Measurements from ENCODE around the gene ARHGAP40.

The ARHGAP40 gene

DNA sequence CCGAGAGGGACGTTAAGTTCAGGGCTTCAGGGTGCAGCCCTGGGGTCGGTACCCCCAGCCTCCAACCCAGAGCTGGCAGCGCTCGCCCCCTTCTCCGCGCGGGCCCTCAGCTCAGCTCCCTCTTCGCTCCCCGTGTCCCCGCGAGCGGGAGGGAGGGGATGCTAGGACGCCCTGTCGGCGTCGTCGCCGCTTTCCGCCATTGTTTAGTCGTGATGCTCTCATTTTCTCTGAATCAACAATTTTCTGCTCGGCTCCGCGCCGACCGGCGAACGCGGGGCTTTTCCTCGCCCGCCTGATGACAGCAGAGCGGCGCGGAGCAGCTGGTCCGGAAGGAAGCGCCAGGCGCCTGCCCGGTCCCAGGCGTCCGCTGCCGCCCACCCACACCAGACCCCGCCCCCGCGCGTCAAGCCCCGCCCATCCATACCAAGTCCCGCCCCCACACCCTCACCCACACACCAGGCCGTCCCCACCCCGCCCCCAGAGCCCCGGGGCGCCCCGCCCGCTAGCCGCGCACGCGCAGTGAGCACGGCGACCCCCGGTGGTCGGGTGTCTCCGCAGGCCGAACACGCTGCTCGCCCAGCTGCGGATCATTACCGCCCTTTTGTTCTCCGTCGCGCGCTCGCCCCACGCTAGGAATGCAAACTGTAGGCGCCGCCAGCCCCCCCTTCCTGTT, 72.6 kb downstream of the ARHGAP40 start:
- peak overlapping the region; percentile 68 for H3K4me3 ChIP-seq (ENCODE audit: low read depth, low read length)
- no peaks in the 10 kb centered on the region for H3K36me3 ChIP-seq (ENCODE audit: control insufficient read depth, insufficient read depth, low read length)
- peaks cover 8% of the 10 kb centered on the region for H3K4me1 ChIP-seq (ENCODE audit: control insufficient read depth, insufficient read depth, low read length)
- H3K9me3 ChIP-seq (ENCODE audit: control insufficient read depth, insufficient read depth, low read length) = no peaks in the 10 kb centered on the region
- peak overlapping the region; percentile 48 for H3K9ac ChIP-seq (ENCODE audit: low read depth, low read length)
- peaks cover 73% of the 10 kb centered on the region for H3K27me3 ChIP-seq (ENCODE audit: control insufficient read depth, insufficient read depth, low read length)

DNA sequence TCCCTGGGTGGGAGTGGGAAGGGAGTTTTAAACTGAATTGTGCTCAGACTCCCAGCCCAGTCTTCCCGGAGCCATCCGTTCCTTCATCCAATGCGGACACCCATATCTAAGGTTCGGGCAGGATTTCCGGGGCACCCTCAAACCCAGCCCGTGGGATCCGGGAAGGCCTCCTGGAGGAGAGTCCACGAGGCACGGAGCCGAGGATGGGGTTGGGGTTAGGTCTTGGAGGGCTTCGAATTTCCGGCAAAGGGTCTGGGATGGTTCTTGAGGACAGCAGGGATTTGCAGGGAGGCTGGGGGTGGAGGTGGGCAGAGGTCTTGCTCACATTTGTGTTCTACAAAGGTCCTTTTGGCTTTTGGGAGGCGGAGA, 73.1 kb downstream of the ARHGAP40 start:
- peaks cover 73% of the 10 kb centered on the region for H3K27me3 ChIP-seq (ENCODE audit: control insufficient read depth, insufficient read depth, low read length)
- H3K4me1 ChIP-seq (ENCODE audit: control insufficient read depth, insufficient read depth, low read length) = peaks cover 8% of the 10 kb centered on the region
- no peaks in the 10 kb centered on the region for H3K36me3 ChIP-seq (ENCODE audit: control insufficient read depth, insufficient read depth, low read length)
- H3K9ac ChIP-seq (ENCODE audit: low read depth, low read length) = peak overlapping the region; percentile 48
- H3K9me3 ChIP-seq (ENCODE audit: control insufficient read depth, insufficient read depth, low read length) = no peaks in the 10 kb centered on the region
- peak overlapping the region; percentile 51 for H3K4me3 ChIP-seq (ENCODE audit: low read depth, low read length)

DNA sequence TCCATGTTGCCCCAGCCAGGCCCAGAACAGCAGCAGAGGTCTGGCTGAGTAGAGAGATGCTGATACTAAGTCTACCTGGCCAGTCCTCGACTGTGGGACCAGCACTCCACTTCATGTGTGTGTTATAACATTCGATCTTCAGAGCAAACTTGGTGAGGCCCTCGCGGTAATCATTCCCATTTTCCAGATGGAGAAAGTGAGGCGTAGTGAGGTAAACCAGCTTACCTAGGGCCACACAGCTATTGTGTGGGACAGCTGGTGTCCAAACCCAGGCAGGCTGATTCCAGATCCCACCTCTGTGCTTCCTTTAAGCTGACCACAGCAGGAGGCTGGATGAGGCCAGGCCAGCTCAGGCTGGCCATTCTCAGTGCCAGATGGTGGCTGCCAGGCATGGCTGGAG, 75.0 kb downstream of the ARHGAP40 start:
- Histone ChIP-seq H3K36me3 (ENCODE audit: control insufficient read depth, insufficient read depth, low read length) (no peaks in the 10 kb centered on the region), H3K9me3 (ENCODE audit: control insufficient read depth, insufficient read depth, low read length) (no peaks in the 10 kb centered on the region), H3K4me1 (ENCODE audit: control insufficient read depth, insufficient read depth, low read length) (peaks cover under 1% of the 10 kb centered on the region), H3K9ac (ENCODE audit: low read depth, low read length) (no peak overlapping the region), H3K27me3 (ENCODE audit: control insufficient read depth, insufficient read depth, low read length) (peaks cover 70% of the 10 kb centered on the region), H3K4me3 (ENCODE audit: low read depth, low read length) (no peak overlapping the region)

DNA sequence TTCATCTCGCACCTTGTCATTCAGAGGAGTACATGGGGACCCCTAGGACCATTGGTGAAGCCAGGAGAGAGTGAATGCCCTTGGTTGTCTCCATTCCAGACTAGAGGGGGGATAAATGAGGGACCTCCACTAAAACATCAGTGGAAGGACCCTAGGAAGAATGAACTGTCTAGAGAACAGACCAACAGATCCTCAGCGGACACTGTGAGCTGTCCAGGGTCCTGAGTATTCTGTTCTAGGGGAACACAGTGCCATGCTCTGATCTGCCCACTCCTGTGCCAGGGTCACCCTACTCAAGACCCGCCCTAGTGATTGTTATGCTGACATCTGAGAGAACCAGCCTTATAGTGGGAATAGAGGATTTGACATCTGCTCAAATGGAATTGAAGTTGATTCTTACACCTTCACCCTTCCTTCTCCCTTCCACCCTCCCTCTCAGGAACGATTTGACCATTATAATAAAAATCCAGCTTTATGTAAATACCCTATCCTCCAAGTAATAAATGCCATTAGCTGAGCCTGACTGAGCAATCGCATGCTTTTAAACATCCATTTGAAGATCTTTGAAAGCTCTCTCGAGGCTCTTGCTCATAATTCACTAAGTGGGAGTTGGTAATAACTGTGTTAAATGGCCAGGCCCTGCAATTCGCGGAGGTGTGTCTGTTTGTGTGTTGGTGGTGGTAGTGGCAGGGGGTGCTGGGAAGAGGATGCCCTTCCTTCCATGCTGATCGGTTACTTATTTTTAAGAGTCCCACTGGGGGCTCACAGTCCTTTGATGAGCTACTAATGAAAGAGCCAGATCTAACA, 79.1 kb downstream of the ARHGAP40 start:
- no peak overlapping the region for H3K4me3 ChIP-seq (ENCODE audit: low read depth, low read length)
- H3K27me3 ChIP-seq (ENCODE audit: control insufficient read depth, insufficient read depth, low read length) = peaks cover 55% of the 10 kb centered on the region
- no peaks in the 10 kb centered on the region for H3K36me3 ChIP-seq (ENCODE audit: control insufficient read depth, insufficient read depth, low read length)
- no peaks in the 10 kb centered on the region for H3K9me3 ChIP-seq (ENCODE audit: control insufficient read depth, insufficient read depth, low read length)
- no peak overlapping the region for H3K9ac ChIP-seq (ENCODE audit: low read depth, low read length)
- H3K4me1 ChIP-seq (ENCODE audit: control insufficient read depth, insufficient read depth, low read length) = no peaks in the 10 kb centered on the region

DNA sequence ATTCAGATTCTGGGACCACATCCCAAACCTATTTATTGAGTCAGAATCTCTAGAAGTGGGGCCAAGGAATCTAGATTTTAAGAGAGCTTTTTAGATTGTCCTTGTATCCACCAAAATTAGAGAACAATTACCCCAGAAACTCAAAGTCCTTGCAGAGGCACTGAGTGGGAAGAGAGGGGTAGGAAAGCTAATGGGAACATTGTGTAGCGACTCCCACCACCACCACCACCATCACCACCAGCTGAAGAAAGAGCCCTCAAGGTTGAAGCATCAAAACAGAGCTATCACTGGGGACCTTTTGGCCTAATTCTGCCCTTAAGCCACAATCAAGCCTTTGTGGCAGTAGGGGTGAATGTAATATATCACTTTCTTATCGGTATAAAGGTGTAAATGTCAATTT, 83.7 kb downstream of the ARHGAP40 start:
- no peak overlapping the region for H3K4me3 ChIP-seq (ENCODE audit: low read depth, low read length)
- H3K36me3 ChIP-seq (ENCODE audit: control insufficient read depth, insufficient read depth, low read length) = no peaks in the 10 kb centered on the region
- no peaks in the 10 kb centered on the region for H3K9me3 ChIP-seq (ENCODE audit: control insufficient read depth, insufficient read depth, low read length)
- H3K9ac ChIP-seq (ENCODE audit: low read depth, low read length) = no peak overlapping the region
- peaks cover 38% of the 10 kb centered on the region for H3K27me3 ChIP-seq (ENCODE audit: control insufficient read depth, insufficient read depth, low read length)
- no peaks in the 10 kb centered on the region for H3K4me1 ChIP-seq (ENCODE audit: control insufficient read depth, insufficient read depth, low read length)

DNA sequence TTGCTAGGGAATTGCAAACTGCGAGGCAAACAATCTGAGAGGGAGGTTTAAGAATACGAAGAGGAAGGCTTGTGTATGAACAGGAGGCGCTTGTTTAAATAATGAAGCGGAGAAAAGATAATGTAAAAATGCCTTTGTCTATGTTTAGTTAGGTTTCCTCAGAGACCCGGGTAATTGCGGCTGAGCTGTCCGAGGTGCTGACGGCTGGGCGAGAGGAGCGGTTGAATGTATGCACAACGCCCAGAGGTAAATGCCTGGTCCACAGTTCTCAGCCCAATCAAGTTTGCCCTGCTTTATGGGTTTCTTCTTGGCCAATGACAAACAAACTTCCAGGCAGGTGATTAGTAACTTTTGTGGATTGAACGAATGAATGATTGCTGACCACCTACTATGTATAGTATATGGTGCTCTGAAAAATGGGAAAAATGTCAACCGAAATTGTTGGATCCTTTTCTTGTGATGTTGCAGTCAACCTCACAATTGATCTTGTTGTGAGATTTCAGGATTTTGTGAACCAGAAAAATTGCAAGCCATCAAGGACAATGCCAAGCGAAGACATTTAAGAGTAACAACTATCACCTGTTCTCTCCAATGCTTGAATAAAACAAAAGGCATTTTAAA, 84.4 kb downstream of the ARHGAP40 start:
- Histone ChIP-seq H3K27me3 (ENCODE audit: control insufficient read depth, insufficient read depth, low read length) (peaks cover 38% of the 10 kb centered on the region), H3K4me1 (ENCODE audit: control insufficient read depth, insufficient read depth, low read length) (no peaks in the 10 kb centered on the region), H3K4me3 (ENCODE audit: low read depth, low read length) (no peak overlapping the region), H3K9me3 (ENCODE audit: control insufficient read depth, insufficient read depth, low read length) (no peaks in the 10 kb centered on the region), H3K9ac (ENCODE audit: low read depth, low read length) (no peak overlapping the region), H3K36me3 (ENCODE audit: control insufficient read depth, insufficient read depth, low read length) (no peaks in the 10 kb centered on the region)

GRCh38 chr20:38692436-38693411, 91.1 kb downstream of the ARHGAP40 start:
- no peaks in the 10 kb centered on the region for H3K36me3 ChIP-seq (ENCODE audit: control insufficient read depth, insufficient read depth, low read length)
- no peak overlapping the region for H3K4me3 ChIP-seq (ENCODE audit: low read depth, low read length)
- H3K4me1 ChIP-seq (ENCODE audit: control insufficient read depth, insufficient read depth, low read length) = peaks cover 2% of the 10 kb centered on the region
- H3K9me3 ChIP-seq (ENCODE audit: control insufficient read depth, insufficient read depth, low read length) = no peaks in the 10 kb centered on the region
- H3K27me3 ChIP-seq (ENCODE audit: control insufficient read depth, insufficient read depth, low read length) = peaks cover 19% of the 10 kb centered on the region
- H3K9ac ChIP-seq (ENCODE audit: low read depth, low read length) = no peak overlapping the region

DNA sequence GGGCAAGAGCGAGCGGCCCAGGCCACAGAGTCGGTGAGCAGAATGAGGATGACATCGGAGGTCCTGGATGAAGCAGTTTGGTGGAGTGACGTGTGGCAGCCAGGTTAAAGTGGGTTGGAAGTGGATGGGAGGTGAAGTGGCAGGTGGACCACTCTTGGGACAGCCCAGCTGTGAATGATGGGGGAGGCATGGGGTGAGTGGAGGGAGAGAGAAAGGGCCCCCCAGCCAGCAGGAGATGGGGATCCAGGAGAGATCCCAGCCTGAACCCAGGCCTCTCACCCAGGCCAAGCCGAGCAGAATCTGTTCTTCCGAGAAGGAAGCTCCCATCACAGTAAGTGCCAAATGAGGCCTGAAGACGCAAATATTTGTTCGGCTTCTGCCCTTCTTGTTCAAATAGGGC, 95.7 kb downstream of the ARHGAP40 start:
- peaks cover 11% of the 10 kb centered on the region for H3K27me3 ChIP-seq (ENCODE audit: control insufficient read depth, insufficient read depth, low read length)
- H3K4me1 ChIP-seq (ENCODE audit: control insufficient read depth, insufficient read depth, low read length) = peaks cover 2% of the 10 kb centered on the region
- H3K36me3 ChIP-seq (ENCODE audit: control insufficient read depth, insufficient read depth, low read length) = no peaks in the 10 kb centered on the region
- no peaks in the 10 kb centered on the region for H3K9me3 ChIP-seq (ENCODE audit: control insufficient read depth, insufficient read depth, low read length)
- H3K4me3 ChIP-seq (ENCODE audit: low read depth, low read length) = no peak overlapping the region
- no peak overlapping the region for H3K9ac ChIP-seq (ENCODE audit: low read depth, low read length)

DNA sequence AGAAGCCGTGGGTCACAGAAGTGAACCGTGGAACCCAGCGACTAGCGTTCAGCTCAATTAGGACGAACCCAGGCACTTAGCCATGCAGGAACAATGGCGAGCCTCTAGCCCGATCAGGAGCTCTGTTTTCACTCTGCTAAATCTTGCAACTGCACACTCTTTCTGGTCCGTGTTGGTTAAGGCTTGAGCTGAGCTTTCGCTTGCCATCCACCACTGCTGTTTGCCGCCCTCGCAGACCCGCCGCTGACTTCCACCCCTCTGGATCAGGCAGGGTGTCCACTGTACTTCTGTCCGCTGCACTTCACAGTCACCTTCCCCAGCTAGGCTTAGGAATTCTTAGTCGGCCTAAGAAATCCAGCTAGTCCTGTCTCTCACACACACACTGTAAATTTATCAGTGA, 96.9 kb downstream of the ARHGAP40 start:
- H3K9me3 ChIP-seq (ENCODE audit: control insufficient read depth, insufficient read depth, low read length) = no peaks in the 10 kb centered on the region
- peaks cover 15% of the 10 kb centered on the region for H3K27me3 ChIP-seq (ENCODE audit: control insufficient read depth, insufficient read depth, low read length)
- no peak overlapping the region for H3K4me3 ChIP-seq (ENCODE audit: low read depth, low read length)
- no peaks in the 10 kb centered on the region for H3K4me1 ChIP-seq (ENCODE audit: control insufficient read depth, insufficient read depth, low read length)
- no peak overlapping the region for H3K9ac ChIP-seq (ENCODE audit: low read depth, low read length)
- no peaks in the 10 kb centered on the region for H3K36me3 ChIP-seq (ENCODE audit: control insufficient read depth, insufficient read depth, low read length)

GRCh38 chr20:38700141-38700540, 98.5 kb downstream of the ARHGAP40 start:
- H3K4me1 ChIP-seq (ENCODE audit: control insufficient read depth, insufficient read depth, low read length) = no peaks in the 10 kb centered on the region
- H3K36me3 ChIP-seq (ENCODE audit: control insufficient read depth, insufficient read depth, low read length) = no peaks in the 10 kb centered on the region
- H3K9me3 ChIP-seq (ENCODE audit: control insufficient read depth, insufficient read depth, low read length) = no peaks in the 10 kb centered on the region
- peaks cover 17% of the 10 kb centered on the region for H3K27me3 ChIP-seq (ENCODE audit: control insufficient read depth, insufficient read depth, low read length)
- no peak overlapping the region for H3K9ac ChIP-seq (ENCODE audit: low read depth, low read length)
- no peak overlapping the region for H3K4me3 ChIP-seq (ENCODE audit: low read depth, low read length)
